ENCODE data around the gene UFL1.

GRCh38 chr6:96582436-96582835, 60.8 kb downstream of the UFL1 start:
- TF ChIP-seq CTCF (conservative IDR thresholded peaks at IDR 0.05) = no peak
- no peak for TF ChIP-seq ZFX (IDR thresholded peaks at IDR 0.05)
